HG03108 (cell line): ENCODE data around the gene SNX3.
"Not testable (repeated sequence)": the region's sequence is repeated elsewhere in the genome, so short reads cannot be mapped to it uniquely, and the experiment has no call there.

ENCODE experiments used
- ATAC-seq: cut with Tn5 transposase; IDR thresholded peaks from one replicate; pipeline ENCODE4 v1.9.1; 2021; ENCODE audit warnings: moderate library complexity; ENCODE audit not compliant: unreplicated experiment

SNX3 gene

GRCh38 chr6:108263371-108263770 lies 2.5 kb upstream of the SNX3 start:
- no peak for ATAC-seq

GRCh38 chr6:108260126-108260808 lies 573 bp downstream of the SNX3 start:
- no peak for ATAC-seq

DNA sequence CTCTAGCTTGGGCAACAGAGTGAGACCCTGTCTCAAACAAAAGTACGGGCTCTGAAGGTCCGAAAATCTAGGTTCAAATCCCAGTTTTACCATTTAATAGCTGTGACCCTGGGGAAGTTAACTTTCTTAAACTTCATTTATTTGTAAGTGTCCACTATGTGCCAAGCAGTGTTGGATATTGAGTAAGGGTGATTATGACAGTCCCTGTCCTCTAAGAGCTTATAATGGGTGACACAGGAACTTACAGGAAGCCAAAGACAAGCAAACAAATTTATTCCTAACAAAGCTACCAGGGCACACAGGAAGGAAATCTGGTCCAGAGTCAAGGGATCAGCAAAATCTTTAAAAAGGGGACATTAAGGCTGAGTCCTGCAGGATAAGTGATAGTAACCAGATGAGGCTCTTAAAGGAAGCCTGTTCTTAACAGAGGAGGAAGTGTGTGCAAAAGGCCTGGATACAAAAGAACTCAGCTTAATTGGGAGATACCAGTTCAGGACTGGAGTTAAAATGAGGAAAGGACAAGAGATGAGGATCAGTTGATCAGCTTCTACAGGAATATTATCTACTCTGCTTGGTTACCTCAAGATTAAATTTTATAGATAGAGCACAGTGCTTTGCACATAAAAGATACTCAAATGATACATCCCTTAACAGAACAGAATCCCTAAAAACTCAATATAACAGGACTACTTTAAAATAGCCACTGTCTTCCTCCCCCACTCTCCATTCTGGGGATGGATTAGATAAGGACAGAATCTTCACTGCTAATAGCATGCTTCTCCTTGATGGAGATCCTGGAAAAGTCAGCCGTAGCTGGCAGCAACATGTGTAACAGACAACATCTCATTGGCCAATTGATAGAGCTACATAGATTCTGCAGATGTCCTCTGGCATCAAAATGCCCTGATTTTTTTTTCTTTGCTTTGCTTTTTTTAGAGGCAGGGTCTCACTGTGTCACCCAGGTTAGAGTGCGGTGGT lies 6.1 kb downstream of the SNX3 start:
- ATAC-seq = no peak

- ATAC-seq = no peak
Measured at GRCh38 chr6:108253241-108253640, 7.6 kb downstream of the SNX3 start.

- no peak for ATAC-seq
Measured at GRCh38 chr6:108252055-108252454, 8.8 kb downstream of the SNX3 start.

GRCh38 chr6:108251252-108251651 lies 9.6 kb downstream of the SNX3 start:
- ATAC-seq = no peak

DNA sequence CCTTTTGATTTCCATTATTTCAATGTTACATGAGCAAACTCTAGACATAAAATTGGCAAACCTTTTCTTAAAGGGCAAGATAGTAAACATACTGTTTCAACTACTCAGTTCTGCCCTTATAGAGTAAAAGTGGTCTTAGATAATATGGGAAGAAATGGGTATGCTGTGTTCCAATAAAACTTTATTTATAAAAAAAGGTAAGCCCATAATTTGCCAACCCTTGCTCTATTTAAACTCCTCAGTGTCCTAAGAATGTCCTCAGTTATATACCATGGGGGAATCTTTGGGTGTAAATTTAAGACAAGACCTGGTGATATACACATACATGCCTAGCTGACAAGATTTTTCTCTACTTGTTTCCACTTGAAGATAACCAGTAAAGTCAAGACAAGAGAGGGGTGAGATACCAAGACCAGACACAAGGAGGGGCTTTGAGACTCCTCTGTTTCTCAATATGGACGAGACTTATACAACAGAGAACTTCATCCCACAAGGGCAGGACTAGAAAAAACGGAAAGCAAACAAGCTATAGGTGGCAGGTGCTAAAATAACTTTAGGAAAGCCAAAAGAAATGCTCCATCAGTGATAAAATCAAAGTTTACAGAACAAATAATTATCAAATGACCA lies 10.5 kb downstream of the SNX3 start:
- ATAC-seq = no peak

- ATAC-seq = no peak
Measured at GRCh38 chr6:108247965-108248536, 12.8 kb downstream of the SNX3 start.

GRCh38 chr6:108245095-108245494 lies 15.7 kb downstream of the SNX3 start:
- not testable (repeated sequence) for ATAC-seq

DNA sequence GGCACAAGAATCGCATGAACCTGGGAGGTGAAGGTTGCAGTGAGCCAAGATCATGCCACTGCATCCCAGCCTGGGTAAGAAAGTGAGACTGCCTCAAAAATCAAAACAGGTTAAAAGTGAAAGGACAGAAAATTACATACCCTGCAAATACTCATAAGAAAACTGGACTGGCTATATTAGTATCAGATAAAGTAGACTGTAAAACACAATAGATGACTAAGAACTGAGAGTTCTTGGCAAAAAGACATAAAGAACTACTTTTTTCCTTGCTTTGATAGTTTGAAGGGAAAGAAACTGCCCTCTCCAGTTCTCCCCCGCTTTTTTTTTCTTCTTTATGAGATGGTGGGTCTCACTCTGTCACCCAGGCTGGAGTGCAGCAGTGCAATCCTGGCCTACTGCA lies 17.0 kb downstream of the SNX3 start:
- no peak for ATAC-seq

GRCh38 chr6:108242721-108243120 lies 18.1 kb downstream of the SNX3 start:
- ATAC-seq = no peak

DNA sequence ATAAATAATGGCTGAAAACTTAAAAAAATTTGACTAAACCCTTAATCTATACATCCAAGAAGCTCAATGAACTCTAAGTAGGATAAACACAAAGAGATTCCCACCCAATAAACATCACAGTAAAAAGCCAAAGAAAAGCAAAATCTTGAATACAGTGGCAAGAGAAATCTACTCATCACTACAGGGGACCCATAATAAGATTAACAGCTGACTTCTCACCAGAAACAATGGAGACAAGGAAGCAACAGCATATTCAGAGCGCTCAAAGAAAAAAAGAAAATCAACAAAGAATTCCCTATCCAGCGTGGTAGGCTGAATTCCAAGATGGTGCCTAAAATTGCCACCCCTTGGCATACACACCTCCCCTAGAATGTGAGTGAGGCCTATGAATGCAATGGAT lies 18.6 kb downstream of the SNX3 start:
- ATAC-seq = no peak

DNA sequence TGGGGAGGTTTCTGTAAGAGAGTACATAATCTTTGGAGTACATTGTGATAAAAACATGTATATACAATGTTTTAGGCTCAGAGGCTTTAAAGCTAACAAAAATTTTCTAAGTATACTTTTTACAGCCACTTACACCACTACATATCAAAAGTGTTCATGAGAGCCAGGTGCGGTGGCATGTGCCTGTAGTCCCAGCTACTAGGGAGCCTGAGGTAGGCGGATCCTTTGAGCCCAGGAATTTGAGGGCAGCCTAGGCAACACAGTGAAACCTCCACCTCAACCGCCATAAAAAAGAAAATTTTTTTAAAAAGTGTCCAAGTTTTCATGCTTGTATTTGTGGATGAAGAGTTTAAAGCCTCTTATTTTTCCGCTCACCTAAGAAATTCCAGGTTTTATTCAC lies 22.5 kb downstream of the SNX3 start:
- no peak for ATAC-seq

GRCh38 chr6:108236791-108237190 lies 24.0 kb downstream of the SNX3 start:
- no peak for ATAC-seq

DNA sequence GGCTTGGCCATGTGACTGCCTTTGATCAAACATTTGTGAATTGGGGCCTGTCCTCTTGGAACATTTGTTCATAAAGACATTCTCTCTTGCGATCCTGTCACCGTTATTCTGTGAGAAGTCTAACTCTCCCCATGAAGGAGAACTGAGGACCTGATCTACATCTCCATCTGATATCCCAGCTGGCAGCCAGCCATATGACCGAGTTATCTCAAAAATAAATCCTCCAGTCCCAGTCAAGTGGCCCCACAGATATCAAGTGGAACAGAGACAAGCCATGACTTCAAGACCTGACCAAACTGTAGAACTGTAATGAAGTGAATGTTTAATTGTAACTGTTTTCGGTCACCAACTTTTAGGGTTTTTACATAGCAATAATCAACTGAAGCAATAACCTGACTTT lies 25.7 kb downstream of the SNX3 start:
- ATAC-seq = no peak

- no peak for ATAC-seq
Measured at GRCh38 chr6:108228416-108228815, 32.4 kb downstream of the SNX3 start.

- ATAC-seq = no peak
Measured at GRCh38 chr6:108227290-108227689, 33.5 kb downstream of the SNX3 start.

- no peak for ATAC-seq
Measured at GRCh38 chr6:108222504-108222903, 38.3 kb downstream of the SNX3 start.

DNA sequence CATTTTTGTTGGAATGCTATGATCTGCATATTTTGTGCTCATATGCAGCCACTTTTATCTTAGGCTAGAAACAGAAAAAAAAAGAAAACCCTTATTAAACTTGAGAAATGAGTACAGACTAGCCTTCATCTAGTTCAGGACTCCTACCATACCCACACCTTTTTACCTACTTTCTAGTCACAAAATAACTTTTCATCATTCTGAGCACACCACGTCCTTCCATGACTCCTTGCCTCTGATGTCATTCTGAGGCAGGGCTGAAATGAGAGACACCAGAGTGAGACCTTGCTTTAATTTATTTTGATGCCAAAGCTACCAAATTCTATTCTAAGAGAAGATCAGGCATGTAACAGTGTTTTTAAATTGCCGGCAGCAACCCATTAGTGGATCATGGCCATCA lies 38.8 kb downstream of the SNX3 start:
- ATAC-seq = no peak

- no peak for ATAC-seq
Measured at GRCh38 chr6:108211671-108212070, 49.2 kb downstream of the SNX3 start.

DNA sequence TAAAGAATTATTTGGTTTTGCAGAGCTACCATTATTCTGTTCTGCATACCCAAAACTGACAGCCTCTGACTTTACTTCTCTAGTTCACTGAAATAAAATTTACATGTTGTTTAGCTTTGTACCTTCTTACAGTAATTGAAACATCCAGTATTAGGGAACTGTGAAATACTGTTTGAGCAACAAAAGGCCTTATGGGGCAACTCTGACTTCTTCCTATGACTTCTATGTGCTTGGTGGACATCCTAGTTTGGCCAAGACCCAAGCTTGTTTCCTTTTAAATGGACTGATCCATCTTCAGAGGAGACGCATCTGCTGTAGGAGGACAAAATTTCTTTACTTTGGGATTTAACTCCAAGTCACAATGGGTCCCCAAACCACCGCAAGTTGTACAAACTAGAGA lies 50.3 kb downstream of the SNX3 start:
- no peak for ATAC-seq
